IPS-18a (cell line): ENCODE measurements around the gene SINHCAF.
A peak's percentile ranks its signal among the peaks of the same experiment; 100 is the strongest.

Experiments
- H3K27ac ChIP-seq: one replicate; pipeline ENCODE4 v1.5.1; 2013; ENCODE audit warnings: low read length
- H3K27me3 ChIP-seq: one replicate; pipeline ENCODE4 v1.6.1; 2013; ENCODE audit warnings: mild to moderate bottlenecking, low read length; ENCODE audit not compliant: control insufficient read depth, insufficient read depth
- H3K36me3 ChIP-seq: one replicate; pipeline ENCODE4 v1.6.1; 2013; ENCODE audit warnings: low read depth, low read length; ENCODE audit not compliant: control insufficient read depth
- H3K4me1 ChIP-seq: one replicate; pipeline ENCODE4 v1.6.1; 2013; ENCODE audit warnings: low read depth, low read length; ENCODE audit not compliant: control insufficient read depth
- H3K4me3 ChIP-seq: one replicate; pipeline ENCODE4 v1.5.1; 2013; ENCODE audit warnings: low read length
- H3K9ac ChIP-seq: one replicate; pipeline ENCODE4 v1.6.1; 2013; ENCODE audit warnings: mild to moderate bottlenecking, low read length, moderate library complexity
- H3K9me3 ChIP-seq: one replicate; pipeline ENCODE4 v1.6.1; 2013; ENCODE audit warnings: low read depth, low read length; ENCODE audit not compliant: control insufficient read depth

SINHCAF gene

GRCh38 chr12:31362115-31362758 is 36.3 kb upstream of the SINHCAF start:
- Histone ChIP-seq H3K4me3 (peak overlapping the region; percentile 42), H3K36me3 (no peaks in the 10 kb centered on the region), H3K9ac (peak overlapping the region; percentile 69), H3K27ac (peak overlapping the region; percentile 86), H3K9me3 (no peaks in the 10 kb centered on the region), H3K4me1 (peaks cover 20% of the 10 kb centered on the region), H3K27me3 (no peaks in the 10 kb centered on the region)

DNA sequence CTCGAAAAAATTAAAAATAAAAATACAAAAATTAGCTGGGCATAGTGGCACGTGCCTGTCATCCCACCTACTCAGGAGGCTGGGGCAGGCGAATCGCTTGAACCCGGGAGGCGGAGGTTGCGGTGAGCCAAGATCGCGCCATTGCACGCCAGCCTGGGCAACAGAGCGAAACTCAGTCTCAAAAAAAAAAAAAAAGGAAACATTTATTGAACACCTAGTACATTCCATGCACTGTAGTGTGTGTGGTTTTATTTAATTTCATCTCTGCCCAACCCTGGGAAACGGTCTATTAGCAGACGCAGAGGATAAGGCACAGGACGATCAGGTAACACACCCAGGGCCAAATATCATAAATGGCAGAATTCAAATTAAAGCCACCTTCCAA is 35.8 kb upstream of the SINHCAF start:
- H3K27ac ChIP-seq = peak overlapping the region; percentile 86
- H3K27me3 ChIP-seq = no peaks in the 10 kb centered on the region
- H3K9me3 ChIP-seq = no peaks in the 10 kb centered on the region
- H3K9ac ChIP-seq = peak overlapping the region; percentile 69
- peak overlapping the region; percentile 42 for H3K4me3 ChIP-seq
- H3K36me3 ChIP-seq = no peaks in the 10 kb centered on the region
- H3K4me1 ChIP-seq = peaks cover 20% of the 10 kb centered on the region

DNA sequence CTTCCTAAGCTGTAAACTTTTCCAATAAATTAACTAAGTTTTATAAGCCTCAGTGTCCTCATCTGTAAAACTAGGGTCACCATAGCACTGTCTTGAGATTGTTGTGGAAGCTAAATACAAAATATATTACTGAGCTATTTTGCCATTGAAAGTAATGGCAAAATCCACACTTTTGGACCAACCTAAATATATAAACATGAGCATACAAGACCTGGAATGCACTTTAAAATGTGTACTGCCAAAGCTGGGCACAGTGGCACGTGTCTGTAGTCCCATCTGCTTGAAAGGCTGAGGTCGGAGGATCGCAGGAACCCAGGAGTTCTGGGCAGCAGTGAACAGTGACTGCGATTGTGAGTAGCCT is 29.8 kb upstream of the SINHCAF start:
- H3K27me3 ChIP-seq = no peaks in the 10 kb centered on the region
- no peak overlapping the region for H3K27ac ChIP-seq
- H3K4me1 ChIP-seq = no peaks in the 10 kb centered on the region
- H3K36me3 ChIP-seq = no peaks in the 10 kb centered on the region
- no peaks in the 10 kb centered on the region for H3K9me3 ChIP-seq
- no peak overlapping the region for H3K9ac ChIP-seq
- H3K4me3 ChIP-seq = no peak overlapping the region

- Histone ChIP-seq H3K9ac (no peak overlapping the region), H3K4me1 (no peaks in the 10 kb centered on the region), H3K9me3 (no peaks in the 10 kb centered on the region), H3K27ac (no peak overlapping the region), H3K36me3 (no peaks in the 10 kb centered on the region), H3K4me3 (no peak overlapping the region), H3K27me3 (no peaks in the 10 kb centered on the region)
Observed at GRCh38 chr12:31353750-31354708, 28.1 kb upstream of the SINHCAF start.

DNA sequence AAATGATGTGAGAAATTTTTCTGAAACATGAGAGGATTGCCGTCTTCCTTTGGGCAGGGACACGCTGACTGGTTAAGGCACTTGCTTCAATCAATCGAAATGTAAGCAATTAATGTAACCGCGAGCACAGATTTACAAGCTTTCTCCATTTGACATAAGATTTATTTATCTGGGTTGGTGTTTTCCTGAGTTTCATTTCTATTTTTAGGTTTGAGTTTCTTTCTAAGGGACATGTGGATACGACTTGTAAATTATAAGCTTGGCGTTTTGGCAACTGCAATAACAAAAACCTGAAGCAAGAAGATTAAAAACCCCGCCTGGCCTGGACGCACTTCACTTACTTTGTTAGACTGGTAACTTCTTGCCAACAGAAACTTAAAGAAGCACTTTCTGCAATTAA is 20.3 kb upstream of the SINHCAF start:
- H3K36me3 ChIP-seq = no peaks in the 10 kb centered on the region
- H3K27ac ChIP-seq = no peak overlapping the region
- H3K9ac ChIP-seq = no peak overlapping the region
- no peaks in the 10 kb centered on the region for H3K9me3 ChIP-seq
- no peaks in the 10 kb centered on the region for H3K4me1 ChIP-seq
- H3K4me3 ChIP-seq = no peak overlapping the region
- no peaks in the 10 kb centered on the region for H3K27me3 ChIP-seq

DNA sequence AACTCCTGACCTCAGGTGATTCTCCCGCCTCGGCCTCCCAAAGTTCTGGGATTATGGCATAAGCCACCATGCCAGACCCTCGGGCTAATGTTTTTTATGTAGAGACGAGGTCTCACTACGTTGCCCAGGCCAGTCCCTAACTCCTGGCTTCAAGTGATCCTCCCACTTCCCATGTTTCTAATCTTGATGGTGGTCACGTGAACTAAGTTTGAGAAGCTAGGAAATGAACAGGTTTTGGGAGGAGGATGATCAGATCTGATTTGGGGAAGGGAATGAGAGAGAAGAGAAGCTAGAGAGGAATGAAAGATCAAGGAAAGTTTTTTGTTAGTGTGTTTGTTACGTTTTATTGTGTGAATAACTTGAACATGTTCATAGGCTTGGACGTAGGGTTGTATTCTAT is 17.2 kb upstream of the SINHCAF start:
- Histone ChIP-seq H3K36me3 (no peaks in the 10 kb centered on the region), H3K27ac (no peak overlapping the region), H3K9ac (no peak overlapping the region), H3K27me3 (no peaks in the 10 kb centered on the region), H3K4me1 (no peaks in the 10 kb centered on the region), H3K9me3 (no peaks in the 10 kb centered on the region), H3K4me3 (no peak overlapping the region)

- no peaks in the 10 kb centered on the region for H3K27me3 ChIP-seq
- no peak overlapping the region for H3K4me3 ChIP-seq
- no peaks in the 10 kb centered on the region for H3K36me3 ChIP-seq
- no peak overlapping the region for H3K27ac ChIP-seq
- no peaks in the 10 kb centered on the region for H3K9me3 ChIP-seq
- no peaks in the 10 kb centered on the region for H3K4me1 ChIP-seq
- no peak overlapping the region for H3K9ac ChIP-seq
Observed at GRCh38 chr12:31342286-31342685, 16.3 kb upstream of the SINHCAF start.

GRCh38 chr12:31339831-31340622 is 14.1 kb upstream of the SINHCAF start:
- Histone ChIP-seq H3K4me3 (no peak overlapping the region), H3K9ac (no peak overlapping the region), H3K4me1 (no peaks in the 10 kb centered on the region), H3K36me3 (no peaks in the 10 kb centered on the region), H3K27me3 (no peaks in the 10 kb centered on the region), H3K27ac (no peak overlapping the region), H3K9me3 (no peaks in the 10 kb centered on the region)

- H3K4me1 ChIP-seq = no peaks in the 10 kb centered on the region
- H3K36me3 ChIP-seq = no peaks in the 10 kb centered on the region
- H3K27me3 ChIP-seq = no peaks in the 10 kb centered on the region
- no peak overlapping the region for H3K9ac ChIP-seq
- no peak overlapping the region for H3K4me3 ChIP-seq
- H3K27ac ChIP-seq = no peak overlapping the region
- H3K9me3 ChIP-seq = no peaks in the 10 kb centered on the region
Observed at GRCh38 chr12:31337952-31338351, 12.0 kb upstream of the SINHCAF start.

- no peaks in the 10 kb centered on the region for H3K27me3 ChIP-seq
Observed at GRCh38 chr12:31331242-31331641, 5.3 kb upstream of the SINHCAF start.

More at GRCh38 chr12:31331242-31331641, 5.3 kb upstream of the SINHCAF start:
- no peaks in the 10 kb centered on the region for H3K36me3 ChIP-seq
- no peak overlapping the region for H3K9ac ChIP-seq
- H3K27ac ChIP-seq = no peak overlapping the region
- no peak overlapping the region for H3K4me3 ChIP-seq
- H3K9me3 ChIP-seq = no peaks in the 10 kb centered on the region
- H3K4me1 ChIP-seq = no peaks in the 10 kb centered on the region
